ENCODE results near the gene CNIH2.
A peak's percentile ranks its signal among the peaks of the same experiment; 100 is the strongest.

CNIH2 gene

DNA sequence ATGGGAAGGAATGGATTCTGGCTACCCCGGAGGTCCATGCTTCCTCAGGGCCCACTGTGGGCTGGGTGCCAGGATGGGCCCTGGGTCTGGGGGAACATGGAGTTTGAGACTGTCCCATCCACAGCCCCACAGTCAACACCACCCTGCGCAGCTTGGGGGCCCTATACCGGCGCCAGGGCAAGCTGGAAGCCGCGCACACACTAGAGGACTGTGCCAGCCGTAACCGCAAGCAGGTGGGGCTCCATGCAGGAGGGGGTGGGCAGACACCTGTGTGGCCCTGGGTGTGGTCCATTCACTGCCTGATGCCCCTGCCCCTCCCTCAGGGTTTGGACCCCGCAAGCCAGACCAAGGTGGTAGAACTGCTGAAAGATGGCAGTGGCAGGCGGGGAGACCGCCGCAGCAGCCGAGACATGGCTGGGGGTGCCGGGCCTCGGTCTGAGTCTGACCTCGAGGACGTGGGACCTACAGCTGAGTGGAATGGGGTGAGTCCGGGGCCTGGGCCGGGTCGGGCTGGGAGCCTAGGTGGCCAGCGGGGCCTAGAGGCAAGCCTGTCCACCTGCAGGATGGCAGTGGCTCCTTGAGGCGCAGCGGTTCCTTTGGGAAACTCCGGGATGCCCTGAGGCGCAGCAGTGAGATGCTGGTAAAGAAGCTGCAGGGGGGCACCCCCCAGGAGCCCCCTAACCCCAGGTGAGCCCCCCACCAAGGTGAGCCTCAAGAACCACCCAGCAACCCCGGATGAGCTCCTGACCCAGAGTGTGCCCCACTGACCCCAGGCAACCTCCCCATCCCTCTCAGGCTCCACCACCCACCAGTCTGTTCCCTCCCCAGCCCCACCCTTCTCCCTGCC lies 12.2 kb upstream of the CNIH2 start:
- Histone ChIP-seq H3K4me2 (ENCODE audit: low read length) (no peak overlapping the region), H3K4me1 (peaks cover 2% of the 10 kb centered on the region), H3K9me3 (ENCODE audit: control insufficient read depth, low read length) (no peaks in the 10 kb centered on the region), H3K27me3 (ENCODE audit: control insufficient read depth, insufficient read depth, low read length) (no peaks in the 10 kb centered on the region), H3K27ac (no peak overlapping the region), H3K4me3 (ENCODE audit: low read depth, low read length) (no peak overlapping the region), H2AFZ (no peak overlapping the region), H3K79me2 (no peaks in the 10 kb centered on the region), H3K36me3 (ENCODE audit: control insufficient read depth, insufficient read depth, low read length) (no peaks in the 10 kb centered on the region), H3K9ac (no peak overlapping the region)
- TF ChIP-seq, protein P1, sequence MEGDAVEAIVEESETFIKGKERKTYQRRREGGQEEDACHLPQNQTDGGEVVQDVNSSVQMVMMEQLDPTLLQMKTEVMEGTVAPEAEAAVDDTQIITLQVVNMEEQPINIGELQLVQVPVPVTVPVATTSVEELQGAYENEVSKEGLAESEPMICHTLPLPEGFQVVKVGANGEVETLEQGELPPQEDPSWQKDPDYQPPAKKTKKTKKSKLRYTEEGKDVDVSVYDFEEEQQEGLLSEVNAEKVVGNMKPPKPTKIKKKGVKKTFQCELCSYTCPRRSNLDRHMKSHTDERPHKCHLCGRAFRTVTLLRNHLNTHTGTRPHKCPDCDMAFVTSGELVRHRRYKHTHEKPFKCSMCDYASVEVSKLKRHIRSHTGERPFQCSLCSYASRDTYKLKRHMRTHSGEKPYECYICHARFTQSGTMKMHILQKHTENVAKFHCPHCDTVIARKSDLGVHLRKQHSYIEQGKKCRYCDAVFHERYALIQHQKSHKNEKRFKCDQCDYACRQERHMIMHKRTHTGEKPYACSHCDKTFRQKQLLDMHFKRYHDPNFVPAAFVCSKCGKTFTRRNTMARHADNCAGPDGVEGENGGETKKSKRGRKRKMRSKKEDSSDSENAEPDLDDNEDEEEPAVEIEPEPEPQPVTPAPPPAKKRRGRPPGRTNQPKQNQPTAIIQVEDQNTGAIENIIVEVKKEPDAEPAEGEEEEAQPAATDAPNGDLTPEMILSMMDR (IDR thresholded peaks at IDR 0.05): no peak

DNA sequence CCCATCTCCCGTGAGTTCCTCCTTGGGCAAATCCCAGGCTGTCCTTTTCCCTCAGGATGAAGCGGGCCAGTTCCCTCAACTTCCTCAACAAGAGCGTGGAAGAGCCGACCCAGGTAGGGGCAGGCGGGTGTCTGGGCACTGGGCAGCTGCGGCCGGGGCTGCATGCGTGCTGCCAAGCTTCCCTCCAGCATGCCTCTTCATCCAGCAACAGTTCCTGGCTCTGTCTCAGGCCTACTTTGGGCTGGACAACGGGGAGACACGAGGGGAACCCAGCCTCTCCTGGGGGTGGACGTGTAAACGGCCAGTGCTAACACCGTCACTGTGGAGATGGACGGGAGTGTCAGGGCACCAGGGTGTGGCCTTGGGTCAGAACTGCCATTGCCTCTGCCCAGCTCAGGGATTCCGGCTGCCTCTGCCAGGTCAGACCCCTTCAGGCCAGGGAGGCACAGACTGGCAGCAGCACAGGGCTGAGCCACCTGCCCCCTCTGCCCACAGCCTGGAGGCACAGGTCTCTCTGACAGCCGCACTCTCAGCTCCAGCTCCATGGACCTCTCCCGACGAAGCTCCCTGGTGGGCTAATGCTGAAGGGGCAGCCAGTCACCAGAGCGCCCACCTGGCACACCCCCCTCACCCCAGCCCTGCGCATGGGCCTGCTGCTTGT lies 11.5 kb upstream of the CNIH2 start:
- Histone ChIP-seq H3K79me2 (no peaks in the 10 kb centered on the region), H3K4me2 (ENCODE audit: low read length) (no peak overlapping the region), H3K27ac (no peak overlapping the region), H3K9ac (no peak overlapping the region), H3K27me3 (ENCODE audit: control insufficient read depth, insufficient read depth, low read length) (no peaks in the 10 kb centered on the region), H2AFZ (no peak overlapping the region), H3K4me1 (peaks cover 2% of the 10 kb centered on the region), H3K4me3 (ENCODE audit: low read depth, low read length) (peak overlapping the region; percentile 27), H3K36me3 (ENCODE audit: control insufficient read depth, insufficient read depth, low read length) (no peaks in the 10 kb centered on the region), H3K9me3 (ENCODE audit: control insufficient read depth, low read length) (no peaks in the 10 kb centered on the region)
- TF ChIP-seq, protein P1 (IDR thresholded peaks at IDR 0.05): no peak

DNA sequence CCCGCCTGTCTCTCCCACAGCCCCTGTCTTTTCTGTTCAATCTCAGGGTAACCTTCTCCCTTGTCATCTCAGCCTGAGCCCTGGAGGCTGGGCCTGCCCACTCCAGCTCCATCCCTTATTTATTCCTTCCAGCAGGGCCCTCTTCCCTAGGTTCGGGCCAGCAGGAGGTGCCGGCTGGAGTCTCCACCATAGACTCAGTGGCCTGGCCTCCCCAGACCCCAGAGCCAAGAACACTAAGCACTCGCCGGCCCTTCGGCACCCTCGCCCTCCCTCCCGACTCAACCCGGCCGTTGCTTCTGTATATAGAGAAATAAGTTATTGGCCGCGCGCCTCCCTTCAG lies 11.0 kb upstream of the CNIH2 start:
- H3K4me2 ChIP-seq (ENCODE audit: low read length): peak overlapping the region; percentile 65
- H3K27ac ChIP-seq: peak overlapping the region; percentile 97
- TF ChIP-seq, protein P1 (IDR thresholded peaks at IDR 0.05): no peak
- H3K9me3 ChIP-seq (ENCODE audit: control insufficient read depth, low read length): no peaks in the 10 kb centered on the region
- H3K4me1 ChIP-seq: peaks cover 2% of the 10 kb centered on the region
- H3K27me3 ChIP-seq (ENCODE audit: control insufficient read depth, insufficient read depth, low read length): no peaks in the 10 kb centered on the region
- H2AFZ ChIP-seq: no peak overlapping the region
- H3K4me3 ChIP-seq (ENCODE audit: low read depth, low read length): peak overlapping the region; percentile 27
- H3K36me3 ChIP-seq (ENCODE audit: control insufficient read depth, insufficient read depth, low read length): no peaks in the 10 kb centered on the region
- no peak overlapping the region for H3K9ac ChIP-seq
- no peaks in the 10 kb centered on the region for H3K79me2 ChIP-seq

DNA sequence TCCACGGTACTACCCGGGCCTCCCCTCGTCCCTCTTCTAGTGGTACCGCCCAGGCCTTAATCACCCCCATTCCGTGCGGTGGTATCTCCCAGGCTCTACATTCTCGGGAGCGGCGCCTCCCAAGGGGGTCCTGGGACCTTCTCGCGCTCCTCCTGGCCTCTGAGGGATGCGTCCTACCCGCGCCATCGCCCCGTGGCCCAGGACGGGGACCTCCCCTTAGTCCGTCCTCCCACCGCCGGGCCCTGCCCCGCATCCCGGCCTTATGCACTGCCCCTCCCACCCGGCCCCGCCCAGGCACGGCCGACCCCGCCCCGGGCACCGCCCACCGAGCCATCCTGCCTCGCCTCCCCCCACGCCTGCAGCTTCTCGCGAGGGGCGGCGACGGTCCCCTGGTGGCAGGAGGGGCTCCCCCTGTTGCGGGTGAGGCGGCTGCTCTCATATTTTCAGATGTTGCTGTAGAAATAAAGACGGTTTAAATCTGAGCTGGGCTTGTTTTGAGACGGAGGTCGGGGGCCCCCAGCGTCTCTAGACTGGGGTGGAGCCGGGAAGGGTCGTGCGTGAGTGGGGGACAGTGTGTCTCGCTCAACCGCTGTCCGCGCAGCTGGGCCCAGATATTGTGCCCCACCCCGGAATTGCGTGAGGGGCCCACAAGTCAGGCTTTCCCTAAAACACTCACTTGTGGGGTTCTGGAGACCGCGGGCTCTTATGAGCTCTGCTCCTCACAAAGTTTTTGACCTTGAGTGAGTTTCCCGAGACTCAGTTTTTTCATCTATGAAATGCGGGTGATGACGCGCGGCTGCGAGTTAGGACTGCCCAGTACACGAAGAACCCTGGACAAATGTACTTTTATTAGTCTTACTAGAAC lies 10.4 kb upstream of the CNIH2 start:
- Histone ChIP-seq H3K4me2 (ENCODE audit: low read length) (peak overlapping the region; percentile 90), H3K9ac (peak overlapping the region; percentile 14), H3K79me2 (no peaks in the 10 kb centered on the region), H3K27ac (peak overlapping the region; percentile 97), H3K4me1 (peaks cover 2% of the 10 kb centered on the region), H3K27me3 (ENCODE audit: control insufficient read depth, insufficient read depth, low read length) (no peaks in the 10 kb centered on the region), H3K4me3 (ENCODE audit: low read depth, low read length) (peak overlapping the region; percentile 87), H3K36me3 (ENCODE audit: control insufficient read depth, insufficient read depth, low read length) (no peaks in the 10 kb centered on the region), H3K9me3 (ENCODE audit: control insufficient read depth, low read length) (no peaks in the 10 kb centered on the region), H2AFZ (peak overlapping the region; percentile 85)
- TF ChIP-seq, protein P1 (IDR thresholded peaks at IDR 0.05): no peak

All from parathyroid adenoma (tissue), 2 donors.